IPS DF 6.9 (cell line): ENCODE results near the gene ZNF611.
"Not testable (repeated sequence)": the region's sequence is repeated elsewhere in the genome, so short reads cannot be mapped to it uniquely, and the experiment has no call there.

Source experiments
- DNase-seq: peaks from one replicate; pipeline ENCODE4 v3.0.0-alpha.2; 2013; ENCODE audit warnings: low read depth, low spot score
- H3K27ac ChIP-seq: one replicate; pipeline ENCODE4 v1.5.1; 2013; ENCODE audit warnings: low read length, control low read depth
- H3K27me3 ChIP-seq: 2 replicates; pipeline ENCODE4 v1.6.1; 2013; ENCODE audit warnings: mild to moderate bottlenecking, low read length; ENCODE audit not compliant: control insufficient read depth, insufficient read depth
- H3K36me3 ChIP-seq: 2 replicates; pipeline ENCODE4 v1.6.1; 2013; ENCODE audit warnings: low read length; ENCODE audit not compliant: control insufficient read depth, insufficient read depth
- H3K4me1 ChIP-seq: 2 replicates; pipeline ENCODE4 v1.6.1; 2013; ENCODE audit warnings: low read length; ENCODE audit not compliant: control insufficient read depth, insufficient read depth
- H3K4me3 ChIP-seq: 2 replicates; pipeline ENCODE4 v1.5.1; 2013; ENCODE audit warnings: mild to moderate bottlenecking, low read length
- H3K9me3 ChIP-seq: 2 replicates; pipeline ENCODE4 v1.6.1; 2013; ENCODE audit warnings: low read length, inconsistent platforms; ENCODE audit not compliant: control insufficient read depth, insufficient read depth
- WGBS: extraction: QIAGEN DNeasy Blood & Tissue Kit; methylation state at CpG from one replicate; pipeline ENCODE4 v1.1.7; 2013; ENCODE audit warnings: mixed read lengths, missing lambda C conversion rate; ENCODE audit not compliant: insufficient read length, insufficient coverage; 5-methylcytosine and 5-hydroxymethylcytosine counted together

The ZNF611 gene

DNA sequence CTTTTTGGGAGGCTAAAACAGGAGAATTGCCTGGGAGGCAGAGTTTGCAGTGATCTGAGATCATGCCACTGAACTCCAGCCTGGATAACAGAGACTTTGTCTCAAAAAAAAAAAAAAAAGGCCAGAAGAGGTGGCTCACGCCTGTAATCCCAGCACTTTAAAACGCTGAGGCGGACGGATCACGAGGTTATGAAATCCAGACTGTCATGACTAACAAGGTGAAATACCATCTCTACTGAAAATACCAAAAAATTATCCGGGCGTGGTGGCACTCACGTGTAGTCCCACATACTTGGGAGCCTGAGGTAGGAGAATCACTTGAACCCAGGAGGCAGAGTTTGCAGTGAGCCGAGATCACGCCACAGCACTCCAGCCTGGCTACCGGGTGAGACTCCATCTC is 39.9 kb downstream of the ZNF611 start:
- H3K27me3 ChIP-seq: no peaks in the 10 kb centered on the region; the same call in 1 of the 2 replicates
- no peak overlapping the region for H3K4me3 ChIP-seq
- no peaks in the 10 kb centered on the region for H3K4me1 ChIP-seq
- H3K27ac ChIP-seq: no peak overlapping the region
- H3K9me3 ChIP-seq: no peaks in the 10 kb centered on the region
- no peaks in the 10 kb centered on the region for H3K36me3 ChIP-seq
- WGBS: no CpG with 5 or more reads among the region's 11 CpGs
- DNase-seq: no peak

DNA sequence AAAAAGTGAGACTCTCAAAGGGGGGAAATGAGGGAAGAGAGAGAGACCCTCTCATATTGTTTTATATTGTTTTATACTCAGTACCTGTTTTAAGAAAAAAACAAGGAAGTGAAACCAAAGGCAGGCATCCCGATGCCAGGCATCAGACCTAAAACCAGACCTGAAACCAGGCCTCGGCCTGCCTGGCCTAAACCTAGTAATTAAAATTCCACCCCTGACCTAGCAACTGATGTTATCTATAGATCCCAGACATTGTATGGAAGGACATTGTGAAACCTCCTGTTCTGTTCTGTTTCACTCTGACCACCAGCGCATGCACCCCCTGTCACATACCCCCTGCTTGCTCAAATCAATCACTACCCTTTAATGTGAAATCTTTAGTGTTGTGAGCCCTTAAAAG is 40.6 kb downstream of the ZNF611 start:
- WGBS: no CpG with 5 or more reads among the region's 3 CpGs
- H3K4me3 ChIP-seq, H3K27me3 ChIP-seq, H3K27ac ChIP-seq, H3K4me1 ChIP-seq, DNase-seq, H3K9me3 ChIP-seq, H3K36me3 ChIP-seq: not testable (repeated sequence)

DNA sequence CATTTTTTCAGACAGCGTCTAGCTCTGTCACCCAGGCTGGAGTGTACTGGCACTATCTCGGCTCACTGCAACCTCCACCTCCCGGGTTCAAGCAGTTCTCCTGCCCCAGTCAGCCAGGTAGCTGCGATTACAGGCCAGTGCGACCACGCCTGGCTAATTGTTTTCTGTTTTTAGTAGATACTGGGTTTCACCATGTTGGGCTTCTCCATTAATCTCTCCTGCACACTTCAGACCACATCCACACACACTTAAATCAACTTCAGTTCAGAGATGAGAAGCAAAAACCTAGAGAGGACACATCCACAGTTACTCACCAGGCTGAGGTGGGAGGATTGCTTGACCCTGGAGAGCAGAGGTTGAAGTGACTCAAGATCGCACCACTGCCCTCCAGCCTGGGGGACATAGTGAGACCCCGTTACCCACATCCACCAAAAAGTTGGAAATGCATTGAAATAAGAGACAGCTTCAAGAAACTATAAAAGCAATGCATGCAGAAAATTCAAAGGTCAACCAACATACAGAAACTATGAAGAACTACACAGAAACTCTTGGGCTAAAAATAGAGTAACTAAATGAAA is 42.3 kb downstream of the ZNF611 start:
- Histone ChIP-seq H3K27ac (no peak overlapping the region), H3K27me3 (no peaks in the 10 kb centered on the region; the same call in 1 of the 2 replicates), H3K9me3 (no peaks in the 10 kb centered on the region), H3K36me3 (no peaks in the 10 kb centered on the region), H3K4me3 (no peak overlapping the region), H3K4me1 (no peaks in the 10 kb centered on the region)
- no CpG with 5 or more reads among the region's 8 CpGs for WGBS
- no peak for DNase-seq

DNA sequence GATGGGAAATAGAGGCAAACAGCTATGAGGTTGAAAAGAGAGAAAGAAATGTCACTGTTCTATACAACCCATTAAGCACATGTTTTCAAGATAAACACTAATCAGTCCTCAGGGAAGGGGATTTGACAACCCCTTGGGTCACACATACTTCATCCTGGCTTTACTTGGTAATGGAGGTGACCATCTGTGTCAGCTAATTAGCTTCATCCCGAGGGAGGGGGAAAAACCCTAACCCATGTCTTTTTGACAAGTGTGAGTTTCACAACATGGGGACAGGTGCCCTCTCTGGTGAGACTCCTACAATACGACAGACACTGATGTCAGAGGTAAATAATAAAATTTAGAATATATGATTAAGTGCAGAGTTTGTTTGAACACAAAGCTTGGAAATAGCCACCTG is 43.1 kb downstream of the ZNF611 start:
- Histone ChIP-seq H3K36me3 (no peaks in the 10 kb centered on the region), H3K9me3 (no peaks in the 10 kb centered on the region), H3K27me3 (no peaks in the 10 kb centered on the region; the same call in 1 of the 2 replicates), H3K4me3 (no peak overlapping the region), H3K4me1 (no peaks in the 10 kb centered on the region), H3K27ac (no peak overlapping the region)
- DNase-seq: no peak
- no CpG with 5 or more reads among the region's 2 CpGs for WGBS

DNA sequence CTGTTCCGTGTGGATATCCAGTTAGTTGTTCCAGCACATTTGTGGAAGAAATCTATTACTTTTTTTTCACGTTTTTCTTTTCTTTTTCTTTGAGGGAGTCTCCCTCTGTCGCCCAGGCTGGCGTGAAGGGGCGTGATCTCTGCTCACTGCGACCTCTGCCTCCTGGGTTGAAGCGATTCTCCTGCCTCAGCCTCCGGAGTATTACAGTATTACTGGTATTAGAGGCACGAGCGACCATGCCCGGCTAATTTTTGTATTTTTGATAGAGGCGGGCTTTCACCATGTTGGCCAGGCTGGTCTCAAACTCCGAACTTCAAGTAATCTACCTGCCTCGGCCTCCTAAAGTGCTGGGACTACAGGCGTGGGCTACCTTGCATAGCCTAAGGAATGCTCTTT is 43.6 kb downstream of the ZNF611 start:
- H3K27ac ChIP-seq: no peak overlapping the region
- H3K27me3 ChIP-seq: no peaks in the 10 kb centered on the region; the same call in 1 of the 2 replicates
- H3K9me3 ChIP-seq: no peaks in the 10 kb centered on the region
- DNase-seq: no peak
- H3K4me3 ChIP-seq: no peak overlapping the region
- H3K36me3 ChIP-seq: no peaks in the 10 kb centered on the region
- H3K4me1 ChIP-seq: no peaks in the 10 kb centered on the region
- no CpG with 5 or more reads among the region's 15 CpGs for WGBS

DNA sequence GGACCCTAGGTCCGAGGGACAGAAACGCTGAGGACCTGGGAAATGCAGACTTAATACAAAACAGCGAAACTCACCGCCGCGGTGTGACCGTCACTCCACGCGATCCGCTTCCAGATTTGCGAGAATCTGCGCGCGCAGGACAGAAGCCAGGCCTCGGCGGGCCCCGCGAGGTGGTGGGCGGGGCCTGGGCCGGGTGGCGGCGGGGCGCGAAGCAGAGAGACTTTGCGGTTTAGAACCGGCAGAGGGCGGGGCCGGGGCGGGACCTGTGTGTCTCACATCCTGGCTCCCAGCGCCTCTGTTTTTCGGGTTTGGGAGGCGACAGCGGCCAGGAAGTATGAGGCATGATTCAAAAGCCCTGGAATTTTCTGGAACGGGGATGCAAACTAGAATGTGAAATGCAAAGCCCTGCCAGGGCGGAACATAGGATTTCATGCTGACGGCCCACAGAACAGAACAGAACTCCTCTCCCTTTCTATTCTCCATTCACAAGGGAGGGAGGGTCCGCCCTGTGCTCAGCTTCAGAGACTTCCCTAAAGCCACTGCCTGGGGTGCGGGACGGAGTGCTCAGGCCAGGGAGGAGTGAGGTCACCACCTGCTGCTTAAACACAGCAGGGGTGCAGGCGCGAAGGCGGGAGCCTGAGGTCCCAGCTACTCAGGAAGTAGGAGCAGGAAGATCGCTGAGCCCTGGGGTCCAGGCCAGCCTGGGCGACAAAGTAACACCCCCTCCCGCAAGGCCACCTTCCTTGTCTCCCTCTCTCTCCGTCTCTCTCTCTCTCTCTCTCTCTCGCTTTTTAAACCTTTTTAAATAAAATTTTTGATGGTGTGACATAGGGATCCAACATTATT is 44.3 kb downstream of the ZNF611 start:
- H3K36me3 ChIP-seq: no peaks in the 10 kb centered on the region

DNA sequence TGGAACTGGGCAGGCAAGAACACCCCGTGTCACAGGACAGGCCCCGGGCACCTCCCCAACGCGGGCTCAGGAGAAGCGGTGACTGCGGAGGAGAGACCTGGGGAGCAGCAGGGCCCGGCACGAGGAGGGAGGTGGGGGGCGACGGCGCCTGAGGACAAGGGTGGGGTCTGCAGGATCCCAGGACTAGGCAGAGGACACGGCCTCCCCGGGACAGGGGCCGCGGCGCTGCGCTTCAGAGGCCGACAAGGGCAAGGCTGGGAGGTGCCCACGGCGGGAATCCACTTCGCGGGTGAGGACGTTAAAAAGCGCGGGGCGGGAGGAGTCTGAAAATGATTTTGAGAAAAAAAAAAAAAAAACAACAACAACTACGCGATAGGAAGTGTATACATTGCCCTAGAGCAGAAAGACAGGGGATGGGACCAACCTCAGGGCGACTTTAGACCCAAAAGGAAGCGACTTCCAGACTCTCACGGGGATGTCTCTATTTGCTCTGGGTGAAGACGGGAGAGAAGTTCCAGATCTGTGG is 44.9 kb downstream of the ZNF611 start:
- H3K27ac ChIP-seq: no peak overlapping the region
- H3K4me3 ChIP-seq: peak overlapping the region; percentile 60; the same call in 1 of the 2 replicates
- H3K9me3 ChIP-seq: no peaks in the 10 kb centered on the region
- WGBS: no CpG with 5 or more reads among the region's 32 CpGs
- no peaks in the 10 kb centered on the region for H3K36me3 ChIP-seq
- H3K27me3 ChIP-seq: no peaks in the 10 kb centered on the region; the same call in 1 of the 2 replicates
- DNase-seq: no peak
- no peaks in the 10 kb centered on the region for H3K4me1 ChIP-seq

More for the DNA sequence above, 44.3 kb downstream of the ZNF611 start:
- peak overlapping the region; percentile 60; the same call in 1 of the 2 replicates for H3K4me3 ChIP-seq
- H3K27me3 ChIP-seq: no peaks in the 10 kb centered on the region; the same call in 1 of the 2 replicates
- DNase-seq: peak; percentile 39
- no peak overlapping the region for H3K27ac ChIP-seq
- no CpG with 5 or more reads among the region's 47 CpGs for WGBS
- H3K9me3 ChIP-seq: no peaks in the 10 kb centered on the region
- no peaks in the 10 kb centered on the region for H3K4me1 ChIP-seq

DNA sequence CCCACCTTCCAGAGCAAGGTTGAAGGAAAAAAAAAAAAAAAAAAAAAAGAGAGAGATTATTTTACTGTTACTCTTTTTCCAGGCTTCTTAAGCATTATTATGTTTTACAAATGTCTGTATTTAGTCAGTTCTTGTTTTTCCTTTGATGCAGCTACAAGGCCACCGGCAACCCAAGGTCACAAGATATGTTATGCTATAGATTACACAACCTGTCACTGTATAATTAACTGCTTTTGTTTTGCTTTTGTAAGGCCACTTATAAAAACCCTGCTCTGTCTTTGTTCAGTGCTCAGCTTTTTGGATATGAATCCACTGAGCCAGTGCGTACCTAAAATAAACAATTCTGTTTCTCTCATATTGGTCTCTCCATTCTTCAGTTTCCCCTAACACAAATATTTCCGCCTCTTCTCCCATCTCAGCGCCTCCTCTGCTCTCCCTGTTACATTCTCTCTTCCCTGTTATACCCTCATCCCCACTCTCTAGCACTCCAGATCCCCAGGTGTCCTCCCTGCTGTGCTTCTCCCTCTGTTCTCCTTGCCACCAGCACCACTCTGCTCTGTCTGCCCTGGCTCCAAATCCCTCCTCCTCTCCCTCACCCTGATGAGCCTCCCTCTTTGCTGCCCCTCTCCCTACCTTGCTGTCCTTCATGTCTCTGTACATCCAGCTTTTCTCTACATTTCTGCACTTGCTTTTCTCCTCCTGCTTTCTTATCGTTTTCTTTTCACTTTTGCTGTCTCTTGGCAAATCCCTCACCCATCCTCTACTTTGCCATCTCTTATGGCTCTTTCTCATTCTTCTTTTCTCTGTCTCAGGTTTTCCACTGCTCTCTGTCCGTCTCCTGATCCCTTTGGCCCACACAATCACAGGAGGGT is 45.7 kb downstream of the ZNF611 start:
- not testable (repeated sequence) for DNase-seq, H3K4me1 ChIP-seq, H3K27me3 ChIP-seq, H3K9me3 ChIP-seq, H3K36me3 ChIP-seq, H3K4me3 ChIP-seq, H3K27ac ChIP-seq
- 100% methylated on average over 2 of the region's 6 CpGs for WGBS

DNA sequence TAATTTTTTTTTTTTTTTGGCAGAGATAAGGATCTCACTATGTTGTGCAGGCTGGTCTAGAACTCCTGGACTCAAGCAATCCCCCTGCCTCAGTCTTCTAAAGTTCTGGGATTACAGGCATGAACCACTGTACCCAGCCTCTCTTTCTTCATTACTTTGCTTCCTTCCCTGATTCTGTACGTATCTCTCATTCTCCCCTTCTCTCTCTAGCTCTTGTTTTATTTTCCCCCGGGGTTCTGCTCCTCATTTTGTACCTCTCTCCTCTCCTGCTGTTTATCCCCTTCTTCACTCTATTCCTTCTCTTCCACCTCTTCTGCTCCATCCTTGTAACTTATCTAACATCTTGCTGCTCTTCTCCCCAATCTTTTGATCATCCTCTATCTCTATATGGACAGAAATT is 46.5 kb downstream of the ZNF611 start:
- Histone ChIP-seq H3K36me3 (no peaks in the 10 kb centered on the region), H3K4me1 (no peaks in the 10 kb centered on the region), H3K4me3 (no peak overlapping the region), H3K9me3 (no peaks in the 10 kb centered on the region), H3K27me3 (no peaks in the 10 kb centered on the region; the same call in 1 of the 2 replicates), H3K27ac (no peak overlapping the region)
- no CpG with 5 or more reads among the region's 2 CpGs for WGBS
- DNase-seq: no peak

DNA sequence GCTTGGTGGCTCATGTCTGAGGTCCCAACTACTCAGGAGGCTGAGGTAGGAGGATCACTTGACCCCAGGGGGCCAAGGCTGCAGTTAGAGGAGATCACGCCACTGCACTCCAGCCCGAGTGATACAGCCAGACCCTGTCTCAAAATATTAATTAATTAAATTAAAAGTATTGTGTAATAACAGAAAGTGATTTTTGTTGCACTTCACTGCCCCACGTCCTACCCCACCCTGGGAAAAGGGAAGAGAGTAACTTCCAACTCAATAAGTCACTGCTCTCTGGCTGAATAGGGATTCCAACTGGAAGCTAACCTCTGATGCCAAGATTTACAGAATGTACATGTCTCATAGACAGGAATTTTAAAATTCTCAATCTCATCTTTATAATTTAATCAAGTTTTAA is 47.2 kb downstream of the ZNF611 start:
- Histone ChIP-seq H3K4me1 (no peaks in the 10 kb centered on the region), H3K4me3 (no peak overlapping the region), H3K36me3 (no peaks in the 10 kb centered on the region), H3K27me3 (no peaks in the 10 kb centered on the region; the same call in 1 of the 2 replicates), H3K9me3 (no peaks in the 10 kb centered on the region), H3K27ac (no peak overlapping the region)
- no CpG with 5 or more reads among the region's 3 CpGs for WGBS
- DNase-seq: no peak
